Measurements from ENCODE around the gene TLX2. TPM values are rescaled to one million over a fixed set of nuclear protein-coding genes. Genes with fewer than 3 reads are reported as not detected.

The TLX2 gene
- total and polyA plus RNA-seq, 2 experiments from 2014 or later, result 0.16 to 0.21 TPM

DNA sequence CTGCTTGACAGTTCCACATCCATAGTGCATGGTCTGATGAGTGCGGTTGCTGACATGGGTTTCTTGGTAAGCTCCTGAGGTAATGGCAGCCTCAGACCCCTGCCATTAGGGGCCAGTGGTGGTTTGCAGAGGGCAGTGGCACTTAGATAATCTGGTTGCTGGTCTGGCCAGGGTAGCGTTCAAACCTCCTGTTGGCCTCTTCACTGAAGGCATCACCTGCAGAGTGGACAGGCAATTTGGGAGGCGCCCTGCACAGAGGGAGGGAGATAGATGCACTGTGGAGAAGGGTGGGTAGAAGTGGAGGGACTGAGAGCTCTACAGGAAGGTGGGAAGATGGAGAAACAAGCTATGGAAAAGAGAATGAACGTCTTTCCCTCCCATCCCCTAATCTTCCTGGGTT lies 19.2 kb downstream of the TLX2 start:
- H3K4me1 Mint-ChIP-seq, result peaks cover 8% of the 10 kb centered on the region; the same call in 2 of the 3 replicates
- Histone ChIP-seq H3K4me2 (no peak overlapping the region), H3F3A (replicated peaks; ENCODE audit: low read depth) (0 out of 2 replicates have a peak, but pooled peaks cover 2% of the 10 kb centered on the region), H3K27me3 (ENCODE audit: insufficient read depth) (no peaks in the 10 kb centered on the region), H4K20me1 (replicated peaks; ENCODE audit: insufficient read depth) (no peaks in the 10 kb centered on the region), H2AFZ (no peak overlapping the region), H3K9me2 (ENCODE audit: insufficient read depth) (no peaks in the 10 kb centered on the region), H3K27ac (ENCODE audit: low read depth) (no peak overlapping the region), H3K4me1 (ENCODE audit: insufficient read depth) (peaks cover 3% of the 10 kb centered on the region; the same call in 1 of the 2 replicates), H3K79me2 (replicated peaks; ENCODE audit: insufficient read depth) (peaks cover 9% of the 10 kb centered on the region), H3K4me3 (no peak overlapping the region), H3K36me3 (ENCODE audit: insufficient read depth) (no peaks in the 10 kb centered on the region)
- no peaks in the 10 kb centered on the region; the same call in 2 of the 3 replicates for H3K9me3 Mint-ChIP-seq
- TF ChIP-seq, protein P1, sequence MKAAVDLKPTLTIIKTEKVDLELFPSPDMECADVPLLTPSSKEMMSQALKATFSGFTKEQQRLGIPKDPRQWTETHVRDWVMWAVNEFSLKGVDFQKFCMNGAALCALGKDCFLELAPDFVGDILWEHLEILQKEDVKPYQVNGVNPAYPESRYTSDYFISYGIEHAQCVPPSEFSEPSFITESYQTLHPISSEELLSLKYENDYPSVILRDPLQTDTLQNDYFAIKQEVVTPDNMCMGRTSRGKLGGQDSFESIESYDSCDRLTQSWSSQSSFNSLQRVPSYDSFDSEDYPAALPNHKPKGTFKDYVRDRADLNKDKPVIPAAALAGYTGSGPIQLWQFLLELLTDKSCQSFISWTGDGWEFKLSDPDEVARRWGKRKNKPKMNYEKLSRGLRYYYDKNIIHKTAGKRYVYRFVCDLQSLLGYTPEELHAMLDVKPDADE (IDR thresholded peaks at IDR 0.05), result no peak
- TF ChIP-seq, protein P2, sequence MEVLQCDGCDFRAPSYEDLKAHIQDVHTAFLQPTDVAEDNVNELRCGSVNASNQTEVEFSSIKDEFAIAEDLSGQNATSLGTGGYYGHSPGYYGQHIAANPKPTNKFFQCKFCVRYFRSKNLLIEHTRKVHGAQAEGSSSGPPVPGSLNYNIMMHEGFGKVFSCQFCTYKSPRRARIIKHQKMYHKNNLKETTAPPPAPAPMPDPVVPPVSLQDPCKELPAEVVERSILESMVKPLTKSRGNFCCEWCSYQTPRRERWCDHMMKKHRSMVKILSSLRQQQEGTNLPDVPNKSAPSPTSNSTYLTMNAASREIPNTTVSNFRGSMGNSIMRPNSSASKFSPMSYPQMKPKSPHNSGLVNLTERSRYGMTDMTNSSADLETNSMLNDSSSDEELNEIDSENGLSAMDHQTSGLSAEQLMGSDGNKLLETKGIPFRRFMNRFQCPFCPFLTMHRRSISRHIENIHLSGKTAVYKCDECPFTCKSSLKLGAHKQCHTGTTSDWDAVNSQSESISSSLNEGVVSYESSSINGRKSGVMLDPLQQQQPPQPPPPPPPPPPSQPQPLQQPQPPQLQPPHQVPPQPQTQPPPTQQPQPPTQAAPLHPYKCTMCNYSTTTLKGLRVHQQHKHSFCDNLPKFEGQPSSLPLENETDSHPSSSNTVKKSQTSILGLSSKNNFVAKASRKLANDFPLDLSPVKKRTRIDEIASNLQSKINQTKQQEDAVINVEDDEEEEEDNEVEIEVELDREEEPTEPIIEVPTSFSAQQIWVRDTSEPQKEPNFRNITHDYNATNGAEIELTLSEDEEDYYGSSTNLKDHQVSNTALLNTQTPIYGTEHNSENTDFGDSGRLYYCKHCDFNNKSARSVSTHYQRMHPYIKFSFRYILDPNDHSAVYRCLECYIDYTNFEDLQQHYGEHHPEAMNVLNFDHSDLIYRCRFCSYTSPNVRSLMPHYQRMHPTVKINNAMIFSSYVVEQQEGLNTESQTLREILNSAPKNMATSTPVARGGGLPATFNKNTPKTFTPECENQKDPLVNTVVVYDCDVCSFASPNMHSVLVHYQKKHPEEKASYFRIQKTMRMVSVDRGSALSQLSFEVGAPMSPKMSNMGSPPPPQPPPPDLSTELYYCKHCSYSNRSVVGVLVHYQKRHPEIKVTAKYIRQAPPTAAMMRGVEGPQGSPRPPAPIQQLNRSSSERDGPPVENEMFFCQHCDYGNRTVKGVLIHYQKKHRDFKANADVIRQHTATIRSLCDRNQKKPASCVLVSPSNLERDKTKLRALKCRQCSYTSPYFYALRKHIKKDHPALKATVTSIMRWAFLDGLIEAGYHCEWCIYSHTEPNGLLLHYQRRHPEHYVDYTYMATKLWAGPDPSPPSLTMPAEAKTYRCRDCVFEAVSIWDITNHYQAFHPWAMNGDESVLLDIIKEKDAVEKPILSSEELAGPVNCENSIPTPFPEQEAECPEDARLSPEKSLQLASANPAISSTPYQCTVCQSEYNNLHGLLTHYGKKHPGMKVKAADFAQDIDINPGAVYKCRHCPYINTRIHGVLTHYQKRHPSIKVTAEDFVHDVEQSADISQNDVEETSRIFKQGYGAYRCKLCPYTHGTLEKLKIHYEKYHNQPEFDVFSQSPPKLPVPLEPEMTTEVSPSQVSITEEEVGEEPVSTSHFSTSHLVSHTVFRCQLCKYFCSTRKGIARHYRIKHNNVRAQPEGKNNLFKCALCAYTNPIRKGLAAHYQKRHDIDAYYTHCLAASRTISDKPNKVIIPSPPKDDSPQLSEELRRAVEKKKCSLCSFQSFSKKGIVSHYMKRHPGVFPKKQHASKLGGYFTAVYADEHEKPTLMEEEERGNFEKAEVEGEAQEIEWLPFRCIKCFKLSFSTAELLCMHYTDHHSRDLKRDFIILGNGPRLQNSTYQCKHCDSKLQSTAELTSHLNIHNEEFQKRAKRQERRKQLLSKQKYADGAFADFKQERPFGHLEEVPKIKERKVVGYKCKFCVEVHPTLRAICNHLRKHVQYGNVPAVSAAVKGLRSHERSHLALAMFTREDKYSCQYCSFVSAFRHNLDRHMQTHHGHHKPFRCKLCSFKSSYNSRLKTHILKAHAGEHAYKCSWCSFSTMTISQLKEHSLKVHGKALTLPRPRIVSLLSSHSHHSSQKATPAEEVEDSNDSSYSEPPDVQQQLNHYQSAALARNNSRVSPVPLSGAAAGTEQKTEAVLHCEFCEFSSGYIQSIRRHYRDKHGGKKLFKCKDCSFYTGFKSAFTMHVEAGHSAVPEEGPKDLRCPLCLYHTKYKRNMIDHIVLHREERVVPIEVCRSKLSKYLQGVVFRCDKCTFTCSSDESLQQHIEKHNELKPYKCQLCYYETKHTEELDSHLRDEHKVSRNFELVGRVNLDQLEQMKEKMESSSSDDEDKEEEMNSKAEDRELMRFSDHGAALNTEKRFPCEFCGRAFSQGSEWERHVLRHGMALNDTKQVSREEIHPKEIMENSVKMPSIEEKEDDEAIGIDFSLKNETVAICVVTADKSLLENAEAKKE (CRISPR knock-in tag; IDR thresholded peaks at IDR 0.05), result no peak
- TF ChIP-seq EZH2phosphoT487 (IDR thresholded peaks at IDR 0.05; ENCODE audit: unreplicated experiment) (no peak), ZNF331 (CRISPR knock-in tag; IDR thresholded peaks at IDR 0.05; ENCODE audit: low read depth) (no peak), ZNF114 (CRISPR knock-in tag; IDR thresholded peaks at IDR 0.05) (no peak), CREB1 (CRISPR knock-in tag; IDR thresholded peaks at IDR 0.05; ENCODE audit: low read depth) (no peak), JUNB (IDR thresholded peaks at IDR 0.05; ENCODE audit: unreplicated experiment) (no peak), POLR2AphosphoS5 (IDR thresholded peaks at IDR 0.05; ENCODE audit: low read depth) (no peak), STAT1 (IDR thresholded peaks at IDR 0.05; ENCODE audit: unreplicated experiment) (no peak), EZH2 (IDR thresholded peaks at IDR 0.05; ENCODE audit: low read depth, unreplicated experiment) (no peak)
- TF ChIP-seq, protein P3, sequence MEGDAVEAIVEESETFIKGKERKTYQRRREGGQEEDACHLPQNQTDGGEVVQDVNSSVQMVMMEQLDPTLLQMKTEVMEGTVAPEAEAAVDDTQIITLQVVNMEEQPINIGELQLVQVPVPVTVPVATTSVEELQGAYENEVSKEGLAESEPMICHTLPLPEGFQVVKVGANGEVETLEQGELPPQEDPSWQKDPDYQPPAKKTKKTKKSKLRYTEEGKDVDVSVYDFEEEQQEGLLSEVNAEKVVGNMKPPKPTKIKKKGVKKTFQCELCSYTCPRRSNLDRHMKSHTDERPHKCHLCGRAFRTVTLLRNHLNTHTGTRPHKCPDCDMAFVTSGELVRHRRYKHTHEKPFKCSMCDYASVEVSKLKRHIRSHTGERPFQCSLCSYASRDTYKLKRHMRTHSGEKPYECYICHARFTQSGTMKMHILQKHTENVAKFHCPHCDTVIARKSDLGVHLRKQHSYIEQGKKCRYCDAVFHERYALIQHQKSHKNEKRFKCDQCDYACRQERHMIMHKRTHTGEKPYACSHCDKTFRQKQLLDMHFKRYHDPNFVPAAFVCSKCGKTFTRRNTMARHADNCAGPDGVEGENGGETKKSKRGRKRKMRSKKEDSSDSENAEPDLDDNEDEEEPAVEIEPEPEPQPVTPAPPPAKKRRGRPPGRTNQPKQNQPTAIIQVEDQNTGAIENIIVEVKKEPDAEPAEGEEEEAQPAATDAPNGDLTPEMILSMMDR (conservative IDR thresholded peaks at IDR 0.05; ENCODE audit: low read depth in 2 of 2), result no peak
- TF ChIP-seq, protein P4, sequence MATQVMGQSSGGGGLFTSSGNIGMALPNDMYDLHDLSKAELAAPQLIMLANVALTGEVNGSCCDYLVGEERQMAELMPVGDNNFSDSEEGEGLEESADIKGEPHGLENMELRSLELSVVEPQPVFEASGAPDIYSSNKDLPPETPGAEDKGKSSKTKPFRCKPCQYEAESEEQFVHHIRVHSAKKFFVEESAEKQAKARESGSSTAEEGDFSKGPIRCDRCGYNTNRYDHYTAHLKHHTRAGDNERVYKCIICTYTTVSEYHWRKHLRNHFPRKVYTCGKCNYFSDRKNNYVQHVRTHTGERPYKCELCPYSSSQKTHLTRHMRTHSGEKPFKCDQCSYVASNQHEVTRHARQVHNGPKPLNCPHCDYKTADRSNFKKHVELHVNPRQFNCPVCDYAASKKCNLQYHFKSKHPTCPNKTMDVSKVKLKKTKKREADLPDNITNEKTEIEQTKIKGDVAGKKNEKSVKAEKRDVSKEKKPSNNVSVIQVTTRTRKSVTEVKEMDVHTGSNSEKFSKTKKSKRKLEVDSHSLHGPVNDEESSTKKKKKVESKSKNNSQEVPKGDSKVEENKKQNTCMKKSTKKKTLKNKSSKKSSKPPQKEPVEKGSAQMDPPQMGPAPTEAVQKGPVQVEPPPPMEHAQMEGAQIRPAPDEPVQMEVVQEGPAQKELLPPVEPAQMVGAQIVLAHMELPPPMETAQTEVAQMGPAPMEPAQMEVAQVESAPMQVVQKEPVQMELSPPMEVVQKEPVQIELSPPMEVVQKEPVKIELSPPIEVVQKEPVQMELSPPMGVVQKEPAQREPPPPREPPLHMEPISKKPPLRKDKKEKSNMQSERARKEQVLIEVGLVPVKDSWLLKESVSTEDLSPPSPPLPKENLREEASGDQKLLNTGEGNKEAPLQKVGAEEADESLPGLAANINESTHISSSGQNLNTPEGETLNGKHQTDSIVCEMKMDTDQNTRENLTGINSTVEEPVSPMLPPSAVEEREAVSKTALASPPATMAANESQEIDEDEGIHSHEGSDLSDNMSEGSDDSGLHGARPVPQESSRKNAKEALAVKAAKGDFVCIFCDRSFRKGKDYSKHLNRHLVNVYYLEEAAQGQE (IDR thresholded peaks at IDR 0.05; ENCODE audit: unreplicated experiment), result no peak
- no peak overlapping the region for H3K4me3 Mint-ChIP-seq
- no peak for DNase-seq (ENCODE audit: low spot score)
- no peak for ATAC-seq
- peaks cover 30% of the 10 kb centered on the region for H3K36me3 Mint-ChIP-seq (ENCODE audit: low read depth)
- H3K27me3 Mint-ChIP-seq (ENCODE audit: insufficient read depth, low read depth, poor library complexity), result peaks cover 9% of the 10 kb centered on the region
- no peak overlapping the region for H3K27ac Mint-ChIP-seq
